HG03575 (cell line): ENCODE measurements around the gene LIN37.
A peak's percentile ranks its signal among the peaks of the same experiment; 100 is the strongest.
"Not testable (repeated sequence)": the region's sequence is repeated elsewhere in the genome, so short reads cannot be mapped to it uniquely, and the experiment has no call there.

Experiments
- ATAC-seq: cut with Tn5 transposase; IDR thresholded peaks from one replicate; pipeline ENCODE4 v1.9.1; 2021; ENCODE audit not compliant: unreplicated experiment, insufficient number of reproducible peaks, low FRiP score; ENCODE audit errors: extremely low read depth

The LIN37 gene

DNA sequence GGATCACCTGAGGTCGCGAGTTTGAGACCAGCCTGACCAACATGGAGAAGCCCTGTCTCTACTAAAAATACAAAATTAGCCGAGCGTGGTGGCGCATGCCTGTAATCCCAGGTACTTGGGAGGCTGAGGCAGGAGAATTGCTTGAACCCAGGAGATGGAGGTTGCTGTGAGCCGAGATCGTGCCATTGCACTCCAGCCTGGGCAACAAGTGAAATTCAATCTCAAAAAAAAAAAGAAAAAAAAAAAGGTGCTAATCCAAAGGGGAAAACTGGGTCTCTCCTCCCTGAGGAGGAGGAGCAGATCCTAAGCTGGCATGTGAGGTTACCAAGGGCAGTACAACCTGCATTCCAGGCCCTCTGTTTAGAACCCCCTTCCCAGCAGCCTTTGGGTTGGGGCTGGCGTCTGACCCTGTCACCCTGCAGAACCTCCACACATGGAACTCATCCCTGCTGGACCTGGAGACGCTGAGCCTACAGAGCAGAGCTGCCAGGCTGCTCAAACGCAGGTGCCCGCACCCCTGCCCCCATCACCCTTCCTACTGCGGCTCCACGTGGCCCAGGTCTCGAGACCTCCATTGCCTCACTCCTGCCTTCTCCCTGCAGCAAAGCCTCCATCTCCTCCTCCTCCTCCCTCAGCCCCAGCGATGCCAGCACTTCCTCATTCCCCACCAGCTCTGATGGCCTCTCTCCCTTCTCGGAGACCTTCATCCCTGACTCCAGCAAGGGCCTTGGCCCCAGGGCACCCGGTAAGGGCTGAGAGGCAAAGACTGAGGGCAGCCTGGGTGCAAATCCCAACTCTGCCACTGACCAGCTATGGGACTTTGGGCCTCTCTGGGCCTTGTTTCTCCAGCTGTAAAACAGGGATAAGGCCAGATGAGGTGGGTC lies 16.3 kb downstream of the LIN37 start:
- ATAC-seq = no peak

DNA sequence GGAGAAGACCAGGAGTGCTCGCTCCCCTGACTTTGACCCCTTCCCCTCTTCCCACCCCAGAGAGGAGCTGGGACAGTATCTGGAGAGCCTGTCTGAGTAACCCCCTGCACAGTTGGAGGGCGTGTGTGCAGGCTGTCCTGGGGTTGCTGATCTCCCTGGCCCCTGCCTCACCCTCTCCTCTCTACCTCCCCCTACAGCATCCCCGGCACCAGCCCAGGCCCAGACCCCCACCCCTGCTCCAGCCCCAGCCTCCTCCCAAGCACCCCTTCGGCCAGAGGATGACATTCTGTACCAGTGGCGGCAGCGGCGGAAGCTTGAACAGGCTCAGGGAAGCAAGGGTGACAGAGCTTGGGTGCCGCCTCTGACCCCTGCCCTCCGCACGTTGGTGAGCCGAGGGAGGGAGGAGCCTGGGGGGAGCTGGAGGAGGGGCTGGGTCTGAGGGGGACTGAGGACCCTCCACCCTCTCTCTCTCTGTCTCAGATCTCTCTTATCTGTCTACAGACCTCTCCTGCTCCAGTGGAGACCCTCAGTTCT lies 18.3 kb downstream of the LIN37 start:
- no peak for ATAC-seq

DNA sequence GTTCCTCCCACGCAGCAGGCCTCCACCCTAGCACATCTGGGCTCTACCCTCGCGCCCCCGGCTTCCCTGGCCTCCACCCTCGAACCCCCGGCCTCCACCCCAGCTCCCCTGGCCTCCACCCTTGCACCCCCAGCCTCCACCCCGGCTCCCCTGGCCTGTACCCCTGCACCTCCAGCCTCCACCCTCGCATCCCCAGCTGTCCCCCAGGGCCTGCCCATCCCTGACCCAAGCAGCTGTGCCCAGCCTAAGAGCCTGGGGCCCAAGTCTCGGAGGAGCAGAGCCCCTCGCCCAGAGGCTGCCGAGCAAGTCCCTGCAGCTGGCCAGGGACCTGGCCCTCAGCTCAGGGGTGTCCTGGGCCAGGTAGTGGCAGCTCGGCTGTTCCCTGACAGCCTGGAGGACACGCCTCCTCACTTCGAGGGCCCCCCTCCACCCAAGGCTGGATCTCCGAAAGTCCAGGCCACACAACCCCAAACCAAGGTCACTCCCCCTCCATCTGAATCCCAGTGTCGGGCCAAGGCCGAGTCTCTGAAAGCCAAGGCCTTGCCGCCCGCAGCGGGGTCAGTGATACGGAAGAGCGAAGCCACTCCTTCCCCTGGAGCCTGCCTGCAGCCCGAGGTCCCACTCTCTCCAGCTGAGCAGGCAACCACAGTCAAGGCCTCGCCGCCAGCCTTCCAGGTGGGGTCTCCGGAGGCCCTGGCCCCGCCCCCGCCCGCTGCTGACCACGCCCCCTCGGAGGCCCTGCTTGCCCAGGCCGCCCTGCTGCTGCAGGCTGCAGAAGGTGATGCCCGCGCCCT lies 19.1 kb downstream of the LIN37 start:
- no peak for ATAC-seq

DNA sequence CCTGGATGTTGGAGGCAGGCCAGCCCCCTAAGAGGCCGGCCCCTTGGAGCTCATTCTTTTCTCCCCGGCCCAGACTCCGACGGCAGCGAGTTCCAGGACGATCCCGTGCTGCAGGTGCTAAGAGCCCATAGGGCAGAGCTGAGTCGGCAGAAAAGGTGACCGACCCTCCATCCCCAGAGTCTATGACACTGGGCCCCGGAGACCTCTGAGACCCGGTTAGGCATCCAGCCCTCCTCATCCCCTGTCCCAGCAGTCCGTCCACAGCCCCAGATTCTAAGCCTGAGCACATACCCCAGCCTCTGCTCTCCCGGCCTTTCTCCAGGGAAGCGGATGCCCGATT lies 19.7 kb downstream of the LIN37 start:
- no peak for ATAC-seq

DNA sequence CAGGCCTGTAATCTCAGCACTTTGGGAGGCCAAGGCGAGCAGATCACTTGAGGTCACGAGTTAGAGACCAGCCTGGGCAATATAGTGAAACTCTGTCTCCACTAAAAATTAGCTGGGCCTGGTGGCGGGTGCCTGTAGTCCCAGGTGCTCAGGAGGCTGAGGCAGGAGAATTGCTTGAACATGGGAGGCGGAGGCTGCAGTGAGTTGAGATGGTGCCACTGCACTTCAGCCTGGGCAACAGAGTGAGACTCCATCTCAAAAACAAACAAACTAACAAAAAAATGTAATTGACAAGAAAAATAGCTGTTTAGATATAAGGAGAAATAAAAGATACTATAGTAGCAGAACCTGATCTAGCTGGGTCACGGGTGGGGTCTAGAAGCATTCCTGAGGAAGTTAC lies 24.0 kb downstream of the LIN37 start:
- not testable (repeated sequence) for ATAC-seq

DNA sequence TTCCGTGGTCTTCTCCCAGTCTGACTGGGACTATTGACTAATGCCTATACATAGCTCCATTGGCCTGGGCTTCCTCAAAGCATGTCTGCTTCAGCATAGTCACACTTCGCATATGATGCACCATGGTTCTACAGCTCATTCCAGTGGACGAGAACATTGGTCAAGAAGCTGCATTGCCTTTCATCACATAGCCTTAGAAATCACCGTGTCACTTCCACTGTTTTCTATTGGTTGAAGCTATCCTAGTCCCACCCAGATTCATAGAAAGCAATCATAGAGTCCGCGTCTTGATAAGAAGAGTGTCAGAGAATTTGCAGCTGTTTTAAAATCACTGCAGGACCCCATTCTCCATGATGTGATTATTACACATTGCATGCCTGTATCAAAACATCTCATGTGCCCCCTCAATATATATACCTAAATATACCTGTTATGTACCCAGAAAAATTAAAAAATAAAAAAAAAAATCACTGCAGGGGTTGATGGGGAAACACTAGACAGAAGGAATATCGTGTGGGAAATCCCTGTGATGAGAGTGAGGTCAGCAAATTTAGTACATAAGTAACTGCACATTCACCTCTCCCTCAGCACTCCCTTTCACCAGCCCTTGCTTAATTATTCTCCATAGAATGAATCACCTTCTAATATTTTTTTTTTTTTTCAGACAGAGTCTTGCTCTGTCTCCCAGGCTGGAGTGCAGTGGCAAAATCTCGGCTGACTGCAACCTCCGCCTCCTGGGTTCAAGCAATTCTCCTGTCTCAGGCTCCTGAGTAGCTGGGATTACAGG lies 24.8 kb downstream of the LIN37 start:
- ATAC-seq = no peak

DNA sequence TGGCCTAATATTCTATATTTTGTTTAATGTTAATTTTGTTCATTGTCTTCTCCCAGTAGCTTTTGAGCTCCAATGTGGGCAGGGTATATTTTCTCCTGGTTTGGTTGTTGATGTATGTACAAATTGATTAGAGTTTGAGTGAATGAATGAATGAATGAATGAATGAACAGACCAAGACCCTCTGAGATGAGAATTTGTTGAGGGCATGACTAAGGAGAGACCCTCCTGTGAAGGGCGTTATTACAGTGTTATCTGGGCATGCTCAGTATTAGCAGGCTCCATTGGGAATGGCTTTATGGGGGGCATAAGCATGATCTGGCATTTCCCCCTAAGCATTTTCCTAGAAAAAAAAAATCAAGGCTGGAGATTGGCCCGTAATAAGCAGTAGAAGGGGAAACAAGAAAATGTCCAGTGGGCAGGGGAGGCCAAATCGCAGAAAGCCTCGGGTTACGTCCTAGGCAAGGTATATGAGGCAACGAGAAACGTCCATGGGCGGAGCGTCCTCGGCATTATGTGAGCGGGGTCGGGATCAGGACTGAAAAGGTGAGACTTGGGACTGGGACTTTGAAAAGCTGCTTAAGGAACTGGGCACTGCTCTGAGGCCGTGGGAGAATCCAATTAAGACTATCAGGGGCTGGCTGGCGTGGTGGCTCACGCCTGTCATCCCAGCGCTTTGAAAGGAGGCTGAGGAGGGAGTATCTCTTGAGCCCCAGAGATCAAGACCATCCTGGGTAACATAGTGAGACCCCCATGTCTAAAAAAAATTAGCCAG lies 26.1 kb downstream of the LIN37 start:
- ATAC-seq = no peak

DNA sequence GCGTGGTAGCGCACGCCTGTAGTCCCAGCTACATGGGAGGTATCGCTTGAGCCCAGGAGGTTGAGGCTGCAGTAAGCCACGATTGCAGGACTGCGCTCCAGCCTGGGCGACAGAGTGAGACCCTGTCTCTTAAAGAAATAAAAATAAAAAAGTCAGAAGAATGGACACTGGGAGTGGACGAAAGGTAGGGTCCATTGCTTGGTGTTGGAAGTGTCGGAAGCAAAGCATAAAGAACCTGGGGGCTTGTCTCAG lies 26.6 kb downstream of the LIN37 start:
- no peak for ATAC-seq

DNA sequence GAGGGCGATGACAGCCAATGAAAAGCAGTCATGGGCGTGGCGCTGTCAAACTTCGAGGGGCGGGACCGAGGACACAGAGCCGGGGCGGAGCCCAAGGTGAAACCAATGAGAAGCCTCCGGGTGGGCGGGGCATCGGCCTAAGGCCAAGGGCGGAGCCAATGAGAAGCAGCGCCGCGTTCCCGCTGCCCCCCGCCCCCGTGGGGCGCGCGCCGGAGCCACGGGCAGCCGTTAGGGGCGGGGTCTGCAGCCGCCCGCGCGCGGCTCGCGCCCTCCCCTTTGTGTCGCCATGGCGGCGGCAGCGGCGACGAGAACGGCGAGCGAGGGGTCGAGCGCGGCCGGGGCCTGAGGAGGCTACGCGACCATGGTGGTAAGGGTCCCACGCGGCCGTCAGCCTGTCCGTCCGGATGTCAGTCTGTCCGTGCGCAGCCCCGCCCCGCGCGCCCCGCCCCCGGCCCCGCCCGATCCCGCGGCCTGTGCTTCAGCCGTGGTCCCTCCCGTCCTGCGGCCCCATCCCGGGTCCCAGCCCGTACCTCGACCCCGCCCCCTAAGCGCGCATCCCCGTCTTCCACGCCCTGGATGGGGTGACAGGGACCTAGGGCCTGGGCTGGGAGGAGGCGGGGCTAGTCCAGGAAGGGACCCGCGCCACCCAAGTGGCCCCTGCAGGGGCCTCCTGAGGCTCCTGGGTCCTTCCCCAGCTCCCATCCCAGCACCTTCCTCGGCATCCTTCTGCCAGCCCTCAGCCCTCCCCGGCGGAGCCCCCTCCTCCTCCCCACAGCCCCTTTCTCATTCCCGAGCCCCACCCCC lies 27.1 kb downstream of the LIN37 start, which contains the start of gene ARHGAP33:
Gene ARHGAP33 (plus strand): TSS at position 267 of the 804 bp plus-strand sequence. CDS start 95 bp downstream, at position 362.
- ATAC-seq = peak; percentile 63

DNA sequence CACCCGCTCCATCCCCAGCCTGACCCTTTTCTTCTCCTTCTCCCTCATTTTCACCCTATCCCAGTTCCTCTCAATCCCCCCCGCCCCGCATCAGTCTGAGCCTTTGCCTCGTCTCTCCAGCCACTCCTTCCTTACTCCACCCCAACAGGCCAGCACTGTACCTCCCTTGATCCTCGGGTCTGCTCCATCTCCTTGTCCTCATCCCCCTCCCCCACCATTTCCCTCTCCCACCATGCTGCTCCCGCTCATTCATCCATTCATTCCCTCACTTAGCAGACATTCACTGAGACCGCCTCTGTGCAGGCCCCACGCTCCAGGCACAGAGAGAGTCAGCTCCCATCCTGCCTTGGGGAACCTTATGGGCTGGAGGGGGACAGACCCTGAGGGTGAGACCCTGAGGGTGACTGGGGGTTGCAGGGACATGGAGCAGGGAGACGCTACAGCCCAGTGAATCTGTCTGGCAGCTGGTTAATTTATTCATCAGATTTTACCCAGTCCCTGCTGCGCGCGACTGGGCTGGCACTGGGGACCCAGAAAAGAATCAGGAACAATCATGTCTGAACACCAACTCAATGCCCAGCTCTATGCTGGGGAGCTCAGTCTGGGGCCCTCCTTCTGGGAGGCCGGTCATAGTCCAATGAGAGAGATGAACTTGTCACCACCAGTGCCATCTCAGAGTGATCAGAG lies 27.9 kb downstream of the LIN37 start:
- no peak for ATAC-seq

DNA sequence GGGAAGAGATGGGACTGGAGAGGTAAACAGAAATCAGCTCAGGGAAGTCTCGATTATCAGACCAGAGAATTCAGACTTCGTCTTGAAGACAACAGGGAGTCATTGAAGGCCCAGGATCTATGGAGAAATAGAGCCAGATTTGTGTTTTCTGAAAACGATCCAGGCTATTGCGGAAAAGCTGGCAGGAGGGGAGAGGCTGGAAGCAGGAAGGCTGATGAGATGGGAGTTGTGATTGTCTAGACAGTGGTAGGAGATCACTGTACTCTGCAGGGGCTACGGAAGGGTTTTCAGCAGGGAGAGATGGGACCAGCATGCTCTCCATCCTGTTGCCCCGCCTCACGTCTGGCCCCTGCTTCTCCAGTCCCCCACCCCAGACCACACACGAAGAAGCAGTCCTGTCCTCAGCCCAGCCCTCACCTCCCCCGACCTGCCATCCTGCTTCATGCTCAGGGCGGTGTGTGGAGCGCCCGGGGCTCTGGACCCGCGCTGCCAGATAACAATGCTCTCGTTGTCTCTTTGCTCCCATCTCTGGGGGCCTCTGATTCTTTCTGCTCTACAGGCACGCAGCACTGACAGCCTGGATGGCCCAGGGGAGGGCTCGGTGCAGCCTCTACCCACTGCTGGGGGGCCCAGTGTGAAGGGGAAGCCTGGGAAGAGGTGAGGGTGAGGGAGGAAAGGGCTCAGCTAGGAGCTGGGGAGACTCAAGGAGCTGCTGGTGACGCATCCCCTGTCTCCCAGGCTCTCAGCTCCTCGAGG lies 28.9 kb downstream of the LIN37 start:
- ATAC-seq = no peak

DNA sequence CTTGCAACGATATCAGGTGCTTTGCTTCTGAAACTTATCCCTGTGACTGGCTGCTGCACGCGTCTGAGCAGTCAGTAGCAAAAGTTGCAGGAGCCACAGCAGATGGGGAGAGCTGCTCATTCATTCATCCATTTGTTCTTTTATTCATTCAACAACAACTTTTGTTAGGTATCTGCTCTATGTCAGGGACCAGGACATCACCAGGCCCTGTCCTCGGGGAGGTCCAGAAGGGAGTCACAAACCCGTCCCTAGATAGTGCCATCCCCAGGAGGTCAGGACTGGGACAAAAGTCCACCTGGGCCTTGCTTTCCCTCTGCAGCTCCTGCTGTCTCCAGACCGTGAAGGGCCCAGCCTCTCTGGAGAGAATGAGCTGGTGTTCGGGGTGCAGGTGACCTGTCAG lies 29.6 kb downstream of the LIN37 start:
- ATAC-seq = no peak

DNA sequence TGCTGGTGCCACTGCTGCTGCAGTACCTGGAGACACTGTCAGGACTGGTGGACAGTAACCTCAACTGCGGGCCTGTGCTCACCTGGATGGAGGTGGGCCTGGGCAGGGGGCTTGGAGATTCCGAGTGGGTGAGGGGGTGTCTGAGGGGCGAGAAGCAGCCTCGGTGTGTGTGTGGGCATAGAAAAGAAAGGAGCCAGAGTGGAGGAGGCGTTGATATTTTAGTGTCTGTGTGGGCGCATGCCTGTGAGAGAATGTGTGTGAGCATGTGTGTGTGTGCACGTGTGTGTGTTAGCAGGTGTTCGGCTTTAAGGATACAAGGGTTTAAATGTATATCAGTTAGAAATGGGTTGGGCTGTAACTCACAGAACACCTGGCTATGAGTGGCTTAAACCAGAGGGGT lies 30.7 kb downstream of the LIN37 start:
- no peak for ATAC-seq

DNA sequence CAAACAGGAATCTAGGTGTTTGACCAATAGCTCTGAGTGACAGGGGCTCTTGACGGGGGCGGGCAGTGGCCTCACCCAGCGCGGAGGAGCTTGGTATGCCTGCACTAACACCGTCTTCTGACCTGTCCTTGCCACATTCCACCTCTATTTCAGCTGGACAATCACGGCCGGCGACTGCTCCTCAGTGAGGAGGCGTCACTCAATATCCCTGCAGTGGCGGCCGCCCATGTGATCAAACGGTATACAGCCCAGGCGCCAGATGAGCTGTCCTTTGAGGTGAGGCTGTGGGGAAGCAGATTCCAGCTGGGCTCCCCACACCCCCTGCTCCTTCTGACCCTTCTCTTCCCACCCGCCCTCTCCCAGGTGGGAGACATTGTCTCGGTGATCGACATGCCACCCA lies 31.7 kb downstream of the LIN37 start:
- no peak for ATAC-seq

DNA sequence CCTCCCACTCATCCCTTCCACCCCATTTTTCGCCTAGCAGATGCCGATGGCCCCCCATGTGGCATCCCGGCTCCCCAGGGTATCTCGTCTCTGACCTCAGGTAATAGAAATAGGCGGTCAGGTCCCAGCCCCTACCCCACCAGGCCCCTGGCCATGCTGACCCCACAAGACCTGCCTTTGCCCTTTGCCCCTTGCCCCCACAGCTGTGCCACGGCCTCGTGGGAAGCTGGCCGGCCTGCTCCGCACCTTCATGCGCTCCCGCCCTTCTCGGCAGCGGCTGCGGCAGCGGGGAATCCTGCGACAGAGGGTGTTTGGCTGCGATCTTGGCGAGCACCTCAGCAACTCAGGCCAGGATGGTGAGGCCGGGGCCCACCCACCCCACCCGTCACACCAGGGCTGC lies 32.3 kb downstream of the LIN37 start:
- ATAC-seq = no peak

DNA sequence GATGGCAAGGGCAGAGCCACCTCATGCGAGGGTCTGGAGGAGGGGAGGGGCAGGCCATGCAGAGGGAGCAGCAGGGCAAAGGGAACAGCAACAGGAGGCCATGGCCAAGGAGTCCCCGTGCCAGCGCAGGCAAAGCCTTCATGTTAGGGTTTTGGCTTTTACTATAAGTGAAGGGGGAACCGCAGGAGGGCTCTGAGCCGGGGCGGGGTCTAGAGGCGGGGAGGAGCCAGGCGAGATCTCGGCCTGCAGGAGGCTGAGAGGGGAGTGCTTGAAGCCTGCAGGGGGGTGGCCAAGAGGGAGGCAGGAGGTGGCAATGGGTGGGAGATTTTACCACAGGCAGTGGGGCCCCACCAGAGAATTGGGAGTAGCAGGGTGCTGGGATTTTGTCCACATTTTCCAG lies 33.3 kb downstream of the LIN37 start:
- ATAC-seq = no peak

DNA sequence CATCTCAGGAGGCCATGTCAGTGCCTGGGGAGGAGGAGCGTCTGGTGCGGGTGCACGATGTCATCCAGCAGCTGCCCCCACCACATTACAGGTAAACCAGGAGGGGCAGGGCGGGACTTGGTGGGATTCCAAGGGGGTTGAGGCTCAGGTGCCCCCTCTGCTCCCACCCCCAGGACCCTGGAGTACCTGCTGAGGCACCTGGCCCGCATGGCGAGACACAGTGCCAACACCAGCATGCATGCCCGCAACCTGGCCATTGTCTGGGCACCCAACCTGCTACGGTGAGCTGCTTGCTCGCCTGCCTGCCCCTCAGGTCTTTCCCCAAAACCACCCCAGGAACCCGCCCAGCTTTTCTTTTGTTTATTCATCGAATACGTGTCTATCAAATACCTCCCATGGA lies 34.2 kb downstream of the LIN37 start:
- no peak for ATAC-seq
